Sigmoid colon (tissue), 7 donors: ENCODE data around the gene SOX10. TPM values are rescaled to one million over a fixed set of nuclear protein-coding genes. Genes with fewer than 3 reads are reported as not detected.
"Not testable (repeated sequence)": the region's sequence is repeated elsewhere in the genome, so short reads cannot be mapped to it uniquely, and the experiment has no call there.

Experiments used
- DNase-seq: peaks from one replicate; pipeline ENCODE4 v3.0.0-alpha.2; 2019
- H3K27ac ChIP-seq, 4 donors: fragments of 200-600 bp; sonication (generic); one replicate each; pipeline ENCODE4 v1.5.1; 2016 to 2019; ENCODE audit warnings: mild to moderate bottlenecking in 1 of 4
- H3K27me3 ChIP-seq, 3 donors: fragments of 200-600 bp; sonication (generic); one replicate each; pipeline ENCODE4 v1.5.1; 2019; ENCODE audit warnings: mild to moderate bottlenecking in 1 of 3
- H3K36me3 ChIP-seq, 4 donors: fragments of 200-600 bp; sonication (generic); one replicate each; pipeline ENCODE4 v1.5.1; 2016 to 2019
- H3K4me1 ChIP-seq, 4 donors: fragments of 200-600 bp; sonication (generic); one replicate each; pipeline ENCODE4 v1.5.1; 2017 to 2019
- H3K4me3 ChIP-seq, 4 donors: fragments of 200-600 bp; sonication (generic); one replicate each; pipeline ENCODE4 v1.5.1; 2017 to 2019; ENCODE audit warnings: mild to moderate bottlenecking in 2 of 4, moderate library complexity in 1 of 4
- H3K9me3 ChIP-seq, 4 donors: fragments of 200-600 bp in 3 of 4; sonication (generic) in 3 of 4; one replicate each; pipeline versions ENCODE4 v1.5.1 to v1.6.1; 2013 to 2019
- EP300 ChIP-seq, 4 donors: sonication (generic); formaldehyde crosslinking; IDR thresholded peaks; one replicate each; pipeline ENCODE4 v1.6.1; 2017; ENCODE audit warnings: antibody characterized with exemption in 4 of 4
- POLR2A ChIP-seq, 2 donors: fragments of 450-650 bp; IDR thresholded peaks; one replicate each; pipeline ENCODE4 v1.6.1; 2016; ENCODE audit warnings: antibody characterized with exemption in 2 of 2, mild to moderate bottlenecking in 2 of 2, moderate library complexity in 2 of 2
- POLR2AphosphoS5 ChIP-seq, 4 donors: sonication (generic); formaldehyde crosslinking; IDR thresholded peaks; one replicate each; pipeline ENCODE4 v1.6.1; 2017; ENCODE audit warnings: antibody characterized with exemption in 4 of 4
- WGBS, 2 donors: extraction: QIAGEN DNeasy Blood & Tissue Kit; methylation state at CpG; one replicate each; pipeline ENCODE4 v1.1.7; 2013; 5-methylcytosine and 5-hydroxymethylcytosine counted together
- intact Hi-C: fragments of 100-400 bp; cut with DNase I; formaldehyde crosslinking; loops from one replicate; pipeline ENCODE4 v1.15.1; 2023
- polyA plus RNA-seq, 3 donors: library from polyadenylated mRNA; stranded (reverse); fragments of 200-250 nt; gene quantifications; one replicate each; pipeline ENCODE4 v1.2.3, GENCODE V29; 2013
- total RNA-seq, 4 donors: library from RNA; depleted of rRNA; stranded (reverse); fragments of >200 nt; gene quantifications; one replicate each; pipeline ENCODE4 v1.1.0, GENCODE V29; 2016
- TF ChIP-seq, protein P1 (sequence below), 4 experiments: fragments of 450-650 bp in 3 of 4; fragments of 200-600 bp in 1 of 4; IDR thresholded peaks; one replicate each; pipeline ENCODE4 v1.5.1; 2016 to 2019; ENCODE audit warnings: antibody characterized with exemption in 4 of 4, mild to moderate bottlenecking in 3 of 4, moderate library complexity in 2 of 4
- donor health status: healthy with polysubstance abuse.
- donor health status: Bipolar disorder and iron deficiency.
- donor health status: healthy.

The SOX10 gene
- total and polyA plus RNA-seq, 7 donors, result 0.23 to 17.5 (median 3.8) TPM

DNA sequence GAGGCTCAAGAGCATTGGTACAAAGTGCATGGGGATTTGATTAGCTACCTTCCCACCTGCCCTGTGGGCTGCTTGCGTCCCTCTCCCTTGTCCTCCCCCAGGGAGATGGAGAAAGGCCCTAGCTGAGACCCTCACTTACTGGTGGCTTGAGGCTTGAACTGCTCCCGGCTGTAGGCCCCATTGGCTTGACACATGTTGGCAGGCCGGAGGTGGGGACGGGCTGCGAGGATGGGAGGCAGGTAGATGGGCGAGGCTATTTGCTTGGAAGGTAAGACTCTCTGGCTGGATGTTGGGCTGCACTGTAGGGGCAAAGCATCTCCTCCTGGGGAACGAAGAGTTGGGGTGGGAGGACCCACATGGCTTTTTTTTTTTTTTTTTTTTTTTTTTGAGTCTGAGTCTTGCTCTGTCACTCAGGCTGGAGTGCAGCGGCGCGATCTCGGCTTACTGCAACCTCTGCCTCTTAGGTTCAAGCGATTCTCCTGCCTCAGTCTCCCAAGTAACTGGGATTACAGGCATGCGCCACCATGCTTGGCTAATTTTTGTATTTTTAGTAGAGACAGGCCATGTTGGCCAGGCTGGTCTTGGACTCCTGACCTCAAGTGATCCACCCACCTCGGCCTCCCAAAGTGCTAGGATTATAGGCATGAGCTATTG is 37.1 kb downstream of the SOX10 start:
- H3K4me3 ChIP-seq, intact Hi-C loops, H3K27ac ChIP-seq, H3K27me3 ChIP-seq, H3K9me3 ChIP-seq, H3K4me1 ChIP-seq, DNase-seq: not testable (repeated sequence)
- peak in 1 of 4 donors; percentile 19 for TF ChIP-seq POLR2AphosphoS5 (IDR thresholded peaks at IDR 0.05)
- 91 to 93% methylated on average over 14 of the region's 14 CpGs for WGBS, 2 donors
- H3K36me3 ChIP-seq, result peaks cover 10 to 34% (median 21%) of the 10 kb centered on the region in 4 donors

- peaks cover 29 to 63% (median 48%) of the 10 kb centered on the region in 4 donors for H3K36me3 ChIP-seq
- H3K27ac ChIP-seq, H3K4me1 ChIP-seq, intact Hi-C loops, H3K4me3 ChIP-seq, H3K9me3 ChIP-seq, H3K27me3 ChIP-seq, DNase-seq: not testable (repeated sequence)
- WGBS, 2 donors, result 92 to 93% methylated on average over 11 of the region's 11 CpGs
These were observed 39.9 kb downstream of the SOX10 start for GRCh38 chr22:37944423-37944822.

DNA sequence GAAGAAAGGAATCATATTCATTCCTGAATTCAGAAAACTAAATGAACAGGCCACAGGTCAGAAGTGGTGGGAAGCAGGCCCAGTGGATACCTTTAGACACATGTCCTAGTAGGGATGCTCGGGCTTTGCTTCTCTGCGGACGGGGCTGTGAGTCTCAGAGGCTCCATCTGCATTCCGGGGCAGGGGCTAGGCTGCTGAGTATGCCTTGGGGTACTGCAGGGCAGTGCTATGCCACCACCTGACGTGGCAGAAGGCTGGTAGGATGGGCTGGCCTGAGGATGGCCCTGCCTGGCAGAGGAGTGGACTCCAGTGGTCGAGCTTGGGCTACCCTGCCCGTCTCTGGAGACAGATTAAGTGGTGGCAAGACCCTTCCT is 40.5 kb downstream of the SOX10 start:
- Histone ChIP-seq H3K27me3 (no peaks in the 10 kb centered on the region), H3K9me3 (no peaks in the 10 kb centered on the region), H3K4me1 (no peaks in the 10 kb centered on the region), H3K27ac (no peak overlapping the region), H3K36me3 (peaks cover 35 to 69% (median 54%) of the 10 kb centered on the region in 4 donors), H3K4me3 (no peak overlapping the region)
- TF ChIP-seq EP300 (IDR thresholded peaks at IDR 0.05), result no peak
- TF ChIP-seq, protein P1, sequence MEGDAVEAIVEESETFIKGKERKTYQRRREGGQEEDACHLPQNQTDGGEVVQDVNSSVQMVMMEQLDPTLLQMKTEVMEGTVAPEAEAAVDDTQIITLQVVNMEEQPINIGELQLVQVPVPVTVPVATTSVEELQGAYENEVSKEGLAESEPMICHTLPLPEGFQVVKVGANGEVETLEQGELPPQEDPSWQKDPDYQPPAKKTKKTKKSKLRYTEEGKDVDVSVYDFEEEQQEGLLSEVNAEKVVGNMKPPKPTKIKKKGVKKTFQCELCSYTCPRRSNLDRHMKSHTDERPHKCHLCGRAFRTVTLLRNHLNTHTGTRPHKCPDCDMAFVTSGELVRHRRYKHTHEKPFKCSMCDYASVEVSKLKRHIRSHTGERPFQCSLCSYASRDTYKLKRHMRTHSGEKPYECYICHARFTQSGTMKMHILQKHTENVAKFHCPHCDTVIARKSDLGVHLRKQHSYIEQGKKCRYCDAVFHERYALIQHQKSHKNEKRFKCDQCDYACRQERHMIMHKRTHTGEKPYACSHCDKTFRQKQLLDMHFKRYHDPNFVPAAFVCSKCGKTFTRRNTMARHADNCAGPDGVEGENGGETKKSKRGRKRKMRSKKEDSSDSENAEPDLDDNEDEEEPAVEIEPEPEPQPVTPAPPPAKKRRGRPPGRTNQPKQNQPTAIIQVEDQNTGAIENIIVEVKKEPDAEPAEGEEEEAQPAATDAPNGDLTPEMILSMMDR (IDR thresholded peaks at IDR 0.05), result no peak
- no peak for DNase-seq
- intact Hi-C loops, result no loop called here
- 92% methylated on average over 7 of the region's 7 CpGs for WGBS, 2 donors

GRCh38 chr22:37943136-37943824 is 41.1 kb downstream of the SOX10 start:
- TF ChIP-seq, protein P1 (IDR thresholded peaks at IDR 0.05), result no peak
- TF ChIP-seq EP300 (IDR thresholded peaks at IDR 0.05) (no peak), POLR2A (IDR thresholded peaks at IDR 0.05) (no peak), POLR2AphosphoS5 (IDR thresholded peaks at IDR 0.05) (no peak)
- no peak overlapping the region for H3K4me3 ChIP-seq
- H3K9me3 ChIP-seq, result no peaks in the 10 kb centered on the region
- WGBS, 2 donors, result 79 to 88% methylated on average over 12 of the region's 12 CpGs
- intact Hi-C loops, result no loop called here
- H3K27me3 ChIP-seq, result no peaks in the 10 kb centered on the region
- H3K27ac ChIP-seq, result no peak overlapping the region
- peaks cover 38 to 73% (median 58%) of the 10 kb centered on the region in 4 donors for H3K36me3 ChIP-seq
- no peak for DNase-seq
- no peaks in the 10 kb centered on the region for H3K4me1 ChIP-seq

DNA sequence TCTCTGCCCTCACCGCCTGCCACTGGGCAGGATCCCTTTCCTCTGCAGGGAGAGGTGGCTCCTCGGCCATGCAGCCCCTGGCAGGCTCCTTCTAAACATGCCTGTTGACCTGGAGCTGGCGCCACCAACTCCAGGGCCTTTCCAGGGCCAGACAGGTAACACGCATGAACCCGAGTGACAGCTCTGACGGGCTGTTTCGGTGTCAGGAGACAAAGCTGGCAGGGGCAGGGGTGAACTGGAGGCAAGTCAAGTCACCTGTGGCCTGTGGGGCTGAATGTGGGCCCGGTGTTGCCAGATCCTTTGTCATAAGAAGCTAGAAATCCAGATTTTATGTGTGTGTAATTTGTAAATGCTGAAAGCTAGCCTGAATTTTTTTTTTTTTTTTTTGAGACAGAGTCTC is 42.2 kb downstream of the SOX10 start:
- no peak for TF ChIP-seq POLR2AphosphoS5 (IDR thresholded peaks at IDR 0.05)
- H3K9me3 ChIP-seq, result no peaks in the 10 kb centered on the region
- H3K4me3 ChIP-seq, result no peak overlapping the region
- H3K36me3 ChIP-seq, result peaks cover 48 to 83% (median 67%) of the 10 kb centered on the region in 4 donors
- no peaks in the 10 kb centered on the region for H3K27me3 ChIP-seq
- H3K4me1 ChIP-seq, result no peaks in the 10 kb centered on the region
- intact Hi-C loops, result no loop called here
- DNase-seq, result no peak
- H3K27ac ChIP-seq, result no peak overlapping the region
- 95 to 96% methylated on average over 8 of the region's 8 CpGs for WGBS, 2 donors

DNA sequence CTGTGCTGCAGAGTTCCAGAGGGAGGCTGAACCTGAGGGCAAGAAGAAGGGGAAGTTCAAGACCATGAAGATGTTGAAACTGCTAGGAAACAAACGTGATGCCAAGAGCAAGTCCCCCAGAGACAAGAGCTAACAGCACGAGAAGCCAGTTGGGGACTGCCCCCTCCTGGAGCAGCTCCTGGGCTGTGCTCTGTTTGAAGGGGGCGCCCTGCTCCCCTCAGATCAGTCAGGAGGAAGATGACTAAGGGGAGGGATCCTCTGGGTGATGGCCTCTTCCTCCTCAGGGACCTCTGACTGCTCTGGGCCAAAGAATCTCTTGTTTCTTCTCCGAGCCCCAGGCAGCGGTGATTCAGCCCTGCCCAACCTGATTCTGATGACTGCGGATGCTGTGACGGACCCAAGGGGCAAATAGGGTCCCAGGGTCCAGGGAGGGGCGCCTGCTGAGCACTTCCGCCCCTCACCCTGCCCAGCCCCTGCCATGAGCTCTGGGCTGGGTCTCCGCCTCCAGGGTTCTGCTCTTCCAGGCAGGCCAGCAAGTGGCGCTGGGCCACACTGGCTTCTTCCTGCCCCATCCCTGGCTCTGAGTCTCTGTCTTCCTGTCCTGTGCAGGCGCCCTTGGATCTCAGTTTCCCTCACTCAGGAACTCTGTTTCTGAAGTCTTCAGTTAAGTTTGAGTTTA is 43.5 kb downstream of the SOX10 start:
- Histone ChIP-seq H3K4me3 (no peak overlapping the region), H3K9me3 (no peaks in the 10 kb centered on the region), H3K4me1 (no peaks in the 10 kb centered on the region), H3K36me3 (peaks cover 51 to 92% (median 72%) of the 10 kb centered on the region in 4 donors), H3K27ac (no peak overlapping the region), H3K27me3 (no peaks in the 10 kb centered on the region)
- intact Hi-C loops, result no loop called here
- TF ChIP-seq POLR2AphosphoS5 (IDR thresholded peaks at IDR 0.05), result peak in 1 of 4 donors; percentile 7
- TF ChIP-seq EP300 (IDR thresholded peaks at IDR 0.05), result no peak
- DNase-seq, result no peak
- WGBS, 2 donors, result 81 to 90% methylated on average over 12 of the region's 12 CpGs
